K562 (cell line): ENCODE measurements around the gene ANO9. TPM values are rescaled to one million over a fixed set of nuclear protein-coding genes. Genes with fewer than 3 reads are reported as not detected.

Experiments
- GABPB2 ChIP-seq: fragments of 250-450 bp; sonication (Bioruptor Pico); conservative IDR thresholded peaks from 2 replicates; pipeline ENCODE4 v1.5.1; 2021; ENCODE audit warnings: mild to moderate bottlenecking
- GATA2 ChIP-seq: sonication (generic); formaldehyde crosslinking; IDR thresholded peaks from 2 replicates; pipeline ENCODE4 v1.4.0; 2020; ENCODE audit warnings: mild to moderate bottlenecking, missing genetic modification reagents
- GTF2A2 ChIP-seq: IDR thresholded peaks from 2 replicates; pipeline ENCODE4 v1.6.1; 2016; ENCODE audit warnings: mild to moderate bottlenecking, missing genetic modification characterization, missing compliant biosample characterization
- KLF1 ChIP-seq: fragments of 450-650 bp; IDR thresholded peaks from 2 replicates; pipeline ENCODE4 v1.6.1; 2016; ENCODE audit warnings: missing genetic modification characterization, missing compliant biosample characterization
- NCOR1 ChIP-seq: fragments of 450-650 bp; IDR thresholded peaks from 2 replicates; pipeline ENCODE4 v1.6.1; 2016; ENCODE audit warnings: mild to moderate bottlenecking, moderate library complexity
- PCBP1 ChIP-seq: fragments of 200-400 bp; formaldehyde crosslinking; IDR thresholded peaks from 2 replicates; pipeline ENCODE4 v1.6.1; 2018; ENCODE audit warnings: mild to moderate bottlenecking, low read depth, low read length; ENCODE audit not compliant: poor library complexity, severe bottlenecking
- PHB ChIP-seq: fragments of 250-450 bp; sonication (Bioruptor Pico); IDR thresholded peaks from 2 replicates; pipeline ENCODE4 v1.5.0; 2021
- RBM25 ChIP-seq: fragments of 200-400 bp; formaldehyde crosslinking; IDR thresholded peaks from 2 replicates; pipeline ENCODE4 v1.6.1; 2018; ENCODE audit warnings: low read length, low read depth, moderate library complexity; ENCODE audit not compliant: severe bottlenecking
- SREBF1 ChIP-seq: fragments of 150-350 bp; IDR thresholded peaks from 2 replicates; pipeline ENCODE4 v1.6.1; 2014; ENCODE audit warnings: antibody characterized with exemption, low read depth, low read length, borderline replicate concordance
- TAL1 ChIP-seq: fragments of 450-650 bp; IDR thresholded peaks from 2 replicates; pipeline ENCODE4 v1.6.1; 2016; ENCODE audit warnings: mild to moderate bottlenecking
- ZNF232 ChIP-seq: sonication (generic); formaldehyde crosslinking; IDR thresholded peaks from 2 replicates; pipeline ENCODE4 v1.8.0; 2022; ENCODE audit warnings: mild to moderate bottlenecking, missing genetic modification reagents
- ZNF347 ChIP-seq: fragments of 450-650 bp; formaldehyde crosslinking; IDR thresholded peaks from 2 replicates; pipeline ENCODE4 v1.4.0; 2020; ENCODE audit warnings: low read depth, mild to moderate bottlenecking, moderate library complexity
- ZNF507 ChIP-seq: conservative IDR thresholded peaks from 2 replicates; pipeline ENCODE4 v1.6.1; 2017; ENCODE audit warnings: missing genetic modification characterization, missing compliant biosample characterization
- ZNF586 ChIP-seq: fragments of 450-650 bp; formaldehyde crosslinking; conservative IDR thresholded peaks from 2 replicates; pipeline ENCODE4 v1.4.0; 2020; ENCODE audit warnings: mild to moderate bottlenecking, moderate library complexity
- ZNF778 ChIP-seq: fragments of 450-650 bp; formaldehyde crosslinking; IDR thresholded peaks from 2 replicates; pipeline ENCODE4 v1.4.0; 2020; ENCODE audit warnings: mild to moderate bottlenecking, moderate library complexity
- polyA plus RNA-seq, 8 experiments: library from polyadenylated mRNA; depleted of rRNA in 4 of 8; stranded (reverse) in 5 of 8; unstranded in 3 of 8; fragments of >200 nt; fragmentation: Nextera tagmentation in 2 of 8; fragmentation: Illumina TruSeq in 1 of 8; extraction: Ambion mirVana in 2 of 8; extraction: Trizol in 1 of 8; gene quantifications; 2 replicates each; pipeline versions ENCODE4 v1.2.1 to v1.2.3, GENCODE V29; 2011 to 2014; ENCODE audit warnings: inconsistent platforms in 1 of 8, missing spikeins in 1 of 8
- total RNA-seq, 7 experiments: library from RNA; depleted of rRNA in 6 of 7; stranded (reverse); fragments of >200 nt in 6 of 7; fragmentation: Illumina TruSeq in 2 of 7; extraction: Trizol in 2 of 7; gene quantifications; 2 replicates each; pipeline versions ENCODE4 v1.2.1 to v1.2.3, GENCODE V29; 2011 to 2021; ENCODE audit warnings: low replicate concordance in 1 of 7
- TF ChIP-seq, protein P1 (sequence below): fragments of 450-650 bp; IDR thresholded peaks from one replicate; pipeline ENCODE4 v1.6.1; 2018; ENCODE audit warnings: mild to moderate bottlenecking, moderate library complexity; ENCODE audit not compliant: partially characterized antibody
- TF ChIP-seq, protein P2 (sequence below): fragments of 250-450 bp; sonication (Bioruptor Pico); IDR thresholded peaks from 2 replicates; pipeline ENCODE4 v1.8.0; 2021; ENCODE audit warnings: moderate library complexity, mild to moderate bottlenecking, inconsistent platforms
- TF ChIP-seq, protein P3 (sequence below): fragments of 450-650 bp; IDR thresholded peaks from 2 replicates; pipeline ENCODE4 v1.6.1; 2016; ENCODE audit warnings: borderline replicate concordance
- TF ChIP-seq, protein P4 (sequence below): sonication (generic); formaldehyde crosslinking; IDR thresholded peaks from 2 replicates; pipeline ENCODE4 v1.8.0; 2022; ENCODE audit warnings: missing genetic modification reagents, mild to moderate bottlenecking, borderline replicate concordance

The ANO9 gene
- total and polyA plus RNA-seq, 9 of the 15 experiments (the other 6 are each of a cell fraction or from before 2014, with no cell fraction given): 0.20 to 14.5 (median 4.5) TPM

DNA sequence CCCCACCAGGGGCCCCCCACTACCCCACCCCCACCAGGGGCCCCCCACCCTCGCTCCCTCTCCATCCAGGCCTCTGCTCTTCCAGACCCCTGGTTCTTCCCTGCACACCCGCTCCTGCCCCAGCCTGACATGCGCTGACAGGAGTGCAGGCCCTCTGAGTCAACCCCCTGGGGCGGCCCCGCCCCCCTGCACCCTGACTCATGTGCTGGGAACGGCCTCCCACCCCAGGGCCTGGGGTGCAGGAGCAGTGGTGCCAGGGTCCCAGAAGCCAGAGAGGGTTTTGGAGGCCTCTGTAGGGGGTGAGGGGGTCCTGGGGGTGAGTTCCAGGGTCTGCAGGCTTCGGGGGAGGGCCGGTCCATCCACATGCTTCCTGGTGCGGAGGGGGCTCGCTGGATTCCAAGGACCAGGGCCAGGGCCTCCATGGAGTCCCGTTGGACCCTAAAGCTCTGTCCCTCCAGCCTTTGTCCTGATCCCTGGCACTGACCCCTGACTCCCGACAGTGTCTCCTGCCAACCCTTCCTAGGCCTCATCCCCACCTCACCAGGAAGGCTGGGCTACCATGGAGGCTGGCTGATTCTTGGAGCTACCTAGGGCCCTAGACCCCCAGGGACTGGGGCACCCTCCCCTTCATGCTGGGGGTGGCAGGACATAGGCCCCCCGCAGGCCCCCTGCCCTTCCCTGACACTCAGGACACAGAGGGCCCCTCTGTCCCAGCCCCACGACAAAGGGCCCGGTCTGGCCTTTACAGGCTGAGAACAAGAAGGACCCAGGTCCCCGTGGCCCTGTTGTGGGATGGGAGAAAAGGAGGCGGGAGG is 48.4 kb downstream of the ANO9 start (continued):
- TF ChIP-seq RBM25 (no peak), ZNF778 (no peak), ZNF232 (CRISPR knock-in tag) (no peak), PCBP1 (no peak), NCOR1 (no peak), GTF2A2 (tag) (no peak), ZNF507 (no peak), TAL1 (no peak), GATA2 (CRISPR knock-in tag) (no peak), GABPB2 (CRISPR knock-in tag) (no peak), ZNF347 (CRISPR knock-in tag) (no peak), SREBF1 (no peak), PHB (no peak), ZNF586 (CRISPR knock-in tag) (no peak), KLF1 (tag) (no peak)
- TF ChIP-seq, protein P1, sequence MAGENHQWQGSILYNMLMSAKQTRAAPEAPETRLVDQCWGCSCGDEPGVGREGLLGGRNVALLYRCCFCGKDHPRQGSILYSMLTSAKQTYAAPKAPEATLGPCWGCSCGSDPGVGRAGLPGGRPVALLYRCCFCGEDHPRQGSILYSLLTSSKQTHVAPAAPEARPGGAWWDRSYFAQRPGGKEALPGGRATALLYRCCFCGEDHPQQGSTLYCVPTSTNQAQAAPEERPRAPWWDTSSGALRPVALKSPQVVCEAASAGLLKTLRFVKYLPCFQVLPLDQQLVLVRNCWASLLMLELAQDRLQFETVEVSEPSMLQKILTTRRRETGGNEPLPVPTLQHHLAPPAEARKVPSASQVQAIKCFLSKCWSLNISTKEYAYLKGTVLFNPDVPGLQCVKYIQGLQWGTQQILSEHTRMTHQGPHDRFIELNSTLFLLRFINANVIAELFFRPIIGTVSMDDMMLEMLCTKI: no peak
- TF ChIP-seq, protein P2, sequence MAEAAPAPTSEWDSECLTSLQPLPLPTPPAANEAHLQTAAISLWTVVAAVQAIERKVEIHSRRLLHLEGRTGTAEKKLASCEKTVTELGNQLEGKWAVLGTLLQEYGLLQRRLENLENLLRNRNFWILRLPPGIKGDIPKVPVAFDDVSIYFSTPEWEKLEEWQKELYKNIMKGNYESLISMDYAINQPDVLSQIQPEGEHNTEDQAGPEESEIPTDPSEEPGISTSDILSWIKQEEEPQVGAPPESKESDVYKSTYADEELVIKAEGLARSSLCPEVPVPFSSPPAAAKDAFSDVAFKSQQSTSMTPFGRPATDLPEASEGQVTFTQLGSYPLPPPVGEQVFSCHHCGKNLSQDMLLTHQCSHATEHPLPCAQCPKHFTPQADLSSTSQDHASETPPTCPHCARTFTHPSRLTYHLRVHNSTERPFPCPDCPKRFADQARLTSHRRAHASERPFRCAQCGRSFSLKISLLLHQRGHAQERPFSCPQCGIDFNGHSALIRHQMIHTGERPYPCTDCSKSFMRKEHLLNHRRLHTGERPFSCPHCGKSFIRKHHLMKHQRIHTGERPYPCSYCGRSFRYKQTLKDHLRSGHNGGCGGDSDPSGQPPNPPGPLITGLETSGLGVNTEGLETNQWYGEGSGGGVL: no peak
- TF ChIP-seq, protein P3, sequence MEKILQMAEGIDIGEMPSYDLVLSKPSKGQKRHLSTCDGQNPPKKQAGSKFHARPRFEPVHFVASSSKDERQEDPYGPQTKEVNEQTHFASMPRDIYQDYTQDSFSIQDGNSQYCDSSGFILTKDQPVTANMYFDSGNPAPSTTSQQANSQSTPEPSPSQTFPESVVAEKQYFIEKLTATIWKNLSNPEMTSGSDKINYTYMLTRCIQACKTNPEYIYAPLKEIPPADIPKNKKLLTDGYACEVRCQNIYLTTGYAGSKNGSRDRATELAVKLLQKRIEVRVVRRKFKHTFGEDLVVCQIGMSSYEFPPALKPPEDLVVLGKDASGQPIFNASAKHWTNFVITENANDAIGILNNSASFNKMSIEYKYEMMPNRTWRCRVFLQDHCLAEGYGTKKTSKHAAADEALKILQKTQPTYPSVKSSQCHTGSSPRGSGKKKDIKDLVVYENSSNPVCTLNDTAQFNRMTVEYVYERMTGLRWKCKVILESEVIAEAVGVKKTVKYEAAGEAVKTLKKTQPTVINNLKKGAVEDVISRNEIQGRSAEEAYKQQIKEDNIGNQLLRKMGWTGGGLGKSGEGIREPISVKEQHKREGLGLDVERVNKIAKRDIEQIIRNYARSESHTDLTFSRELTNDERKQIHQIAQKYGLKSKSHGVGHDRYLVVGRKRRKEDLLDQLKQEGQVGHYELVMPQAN: no peak
- TF ChIP-seq, protein P4, sequence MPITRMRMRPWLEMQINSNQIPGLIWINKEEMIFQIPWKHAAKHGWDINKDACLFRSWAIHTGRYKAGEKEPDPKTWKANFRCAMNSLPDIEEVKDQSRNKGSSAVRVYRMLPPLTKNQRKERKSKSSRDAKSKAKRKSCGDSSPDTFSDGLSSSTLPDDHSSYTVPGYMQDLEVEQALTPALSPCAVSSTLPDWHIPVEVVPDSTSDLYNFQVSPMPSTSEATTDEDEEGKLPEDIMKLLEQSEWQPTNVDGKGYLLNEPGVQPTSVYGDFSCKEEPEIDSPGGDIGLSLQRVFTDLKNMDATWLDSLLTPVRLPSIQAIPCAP: no peak
